Subcutaneous abdominal adipose tissue (tissue), 5 donors: ENCODE data around the gene PLEKHG3.
A peak's percentile ranks its signal among the peaks of the same experiment; 100 is the strongest.

ENCODE experiments used
- H3K27ac ChIP-seq: one replicate; pipeline ENCODE4 v1.7.0; 2013; ENCODE audit warnings: low read depth, mild to moderate bottlenecking, inconsistent platforms, low read length, moderate library complexity
- H3K27me3 ChIP-seq, 5 donors: one replicate each; pipeline ENCODE4 v1.7.0; 2013; ENCODE audit warnings: low read length in 5 of 5, inconsistent platforms in 1 of 5; ENCODE audit not compliant: control insufficient read depth in 5 of 5, insufficient read depth in 4 of 5
- H3K36me3 ChIP-seq, 5 donors: one replicate each; pipeline ENCODE4 v1.7.0; 2013; ENCODE audit warnings: low read length in 5 of 5; ENCODE audit not compliant: control insufficient read depth in 5 of 5, insufficient read depth in 5 of 5
- H3K4me1 ChIP-seq, 5 donors: one replicate each; pipeline ENCODE4 v1.7.0; 2013; ENCODE audit warnings: low read length in 5 of 5, mild to moderate bottlenecking in 3 of 5, moderate library complexity in 1 of 5; ENCODE audit not compliant: control insufficient read depth in 5 of 5, insufficient read depth in 5 of 5
- H3K4me3 ChIP-seq, 5 donors: one replicate each; pipeline ENCODE4 v1.7.0; 2013; ENCODE audit warnings: low read length in 5 of 5, low read depth in 1 of 5
- H3K9ac ChIP-seq, 5 donors: one replicate each; pipeline ENCODE4 v1.7.0; 2013; ENCODE audit warnings: low read length in 5 of 5, mild to moderate bottlenecking in 4 of 5, moderate library complexity in 3 of 5
- H3K9me3 ChIP-seq, 5 donors: one replicate each; pipeline ENCODE4 v1.7.0; 2013; ENCODE audit warnings: low read length in 5 of 5; ENCODE audit not compliant: control insufficient read depth in 5 of 5
- donor health status: healthy.
- donor health status: healthy.
- donor health status: healthy.
- donor health status: healthy.
- donor health status: healthy.

Gene PLEKHG3

GRCh38 chr14:64729386-64730060, 25.3 kb downstream of the PLEKHG3 start:
- Histone ChIP-seq H3K4me1 (peaks cover 3 to 60% (median 39%) of the 10 kb centered on the region in 5 donors), H3K4me3 (no peak overlapping the region), H3K9ac (peak overlapping the region in 1 of 5 donors; percentile 4), H3K9me3 (no peaks in the 10 kb centered on the region), H3K36me3 (peaks cover 0 to 49% (median 43%) of the 10 kb centered on the region in 5 donors), H3K27ac (no peak overlapping the region), H3K27me3 (no peaks in the 10 kb centered on the region)

GRCh38 chr14:64730061-64730440, 25.8 kb downstream of the PLEKHG3 start:
- H3K9me3 ChIP-seq: no peaks in the 10 kb centered on the region
- H3K27me3 ChIP-seq: no peaks in the 10 kb centered on the region
- H3K9ac ChIP-seq: no peak overlapping the region
- H3K27ac ChIP-seq: no peak overlapping the region
- H3K36me3 ChIP-seq: peaks cover 0 to 49% (median 43%) of the 10 kb centered on the region in 5 donors
- H3K4me3 ChIP-seq: peak overlapping the region in 1 of 5 donors; percentile 9
- peaks cover 3 to 55% (median 33%) of the 10 kb centered on the region in 5 donors for H3K4me1 ChIP-seq

- Histone ChIP-seq H3K36me3 (peaks cover 0 to 51% (median 43%) of the 10 kb centered on the region in 5 donors), H3K27ac (no peak overlapping the region)
Observed at GRCh38 chr14:64730681-64731080, 26.5 kb downstream of the PLEKHG3 start.

GRCh38 chr14:64731141-64731581, 26.9 kb downstream of the PLEKHG3 start:
- peaks cover 3 to 47% (median 28%) of the 10 kb centered on the region in 5 donors for H3K4me1 ChIP-seq
- H3K27me3 ChIP-seq: no peaks in the 10 kb centered on the region
- H3K36me3 ChIP-seq: peaks cover 0 to 56% (median 47%) of the 10 kb centered on the region in 5 donors
- H3K4me3 ChIP-seq: no peak overlapping the region
- no peak overlapping the region for H3K9ac ChIP-seq
- H3K27ac ChIP-seq: no peak overlapping the region
- no peaks in the 10 kb centered on the region for H3K9me3 ChIP-seq

More at GRCh38 chr14:64730681-64731080, 26.5 kb downstream of the PLEKHG3 start:
- Histone ChIP-seq H3K27me3 (no peaks in the 10 kb centered on the region), H3K4me1 (peaks cover 3 to 49% (median 28%) of the 10 kb centered on the region in 5 donors), H3K9me3 (no peaks in the 10 kb centered on the region), H3K4me3 (no peak overlapping the region), H3K9ac (no peak overlapping the region)

- Histone ChIP-seq H3K4me1 (peaks cover 3 to 46% (median 28%) of the 10 kb centered on the region in 5 donors), H3K4me3 (no peak overlapping the region), H3K36me3 (peaks cover 0 to 65% (median 53%) of the 10 kb centered on the region in 5 donors), H3K27ac (no peak overlapping the region), H3K27me3 (no peaks in the 10 kb centered on the region), H3K9me3 (no peaks in the 10 kb centered on the region), H3K9ac (no peak overlapping the region)
Observed at GRCh38 chr14:64732066-64732465, 27.8 kb downstream of the PLEKHG3 start.

GRCh38 chr14:64732536-64733120, 28.4 kb downstream of the PLEKHG3 start:
- Histone ChIP-seq H3K36me3 (peaks cover 0 to 68% (median 52%) of the 10 kb centered on the region in 5 donors), H3K9ac (no peak overlapping the region), H3K9me3 (no peaks in the 10 kb centered on the region), H3K4me3 (no peak overlapping the region), H3K27me3 (no peaks in the 10 kb centered on the region), H3K4me1 (peaks cover 3 to 42% (median 28%) of the 10 kb centered on the region in 5 donors), H3K27ac (no peak overlapping the region)

GRCh38 chr14:64733321-64733720, 29.1 kb downstream of the PLEKHG3 start:
- no peaks in the 10 kb centered on the region for H3K9me3 ChIP-seq
- peaks cover 3 to 35% (median 22%) of the 10 kb centered on the region in 5 donors for H3K4me1 ChIP-seq
- peaks cover 0 to 68% (median 46%) of the 10 kb centered on the region in 5 donors for H3K36me3 ChIP-seq

GRCh38 chr14:64733899-64734298, 29.7 kb downstream of the PLEKHG3 start:
- Histone ChIP-seq H3K9me3 (no peaks in the 10 kb centered on the region), H3K4me3 (no peak overlapping the region), H3K27me3 (no peaks in the 10 kb centered on the region), H3K27ac (no peak overlapping the region), H3K4me1 (peaks cover 3 to 29% (median 18%) of the 10 kb centered on the region in 5 donors), H3K36me3 (peaks cover 0 to 68% (median 49%) of the 10 kb centered on the region in 5 donors), H3K9ac (no peak overlapping the region)

More at GRCh38 chr14:64733321-64733720, 29.1 kb downstream of the PLEKHG3 start:
- no peaks in the 10 kb centered on the region for H3K27me3 ChIP-seq
- H3K4me3 ChIP-seq: no peak overlapping the region
- no peak overlapping the region for H3K9ac ChIP-seq
- H3K27ac ChIP-seq: no peak overlapping the region

- Histone ChIP-seq H3K4me1 (peaks cover 0 to 18% (median 7%) of the 10 kb centered on the region in 5 donors), H3K9ac (peak overlapping the region in 1 of 5 donors; percentile 10), H3K27me3 (no peaks in the 10 kb centered on the region), H3K27ac (no peak overlapping the region), H3K9me3 (no peaks in the 10 kb centered on the region), H3K36me3 (peaks cover 0 to 75% (median 54%) of the 10 kb centered on the region in 5 donors), H3K4me3 (no peak overlapping the region)
Observed at GRCh38 chr14:64734990-64735389, 30.8 kb downstream of the PLEKHG3 start.
